ENCODE measurements around the gene HEXA.

GRCh38 chr15:72411111-72411510 is 35.3 kb upstream of the HEXA start:
- no peak for TF ChIP-seq EZH2 (IDR thresholded peaks at IDR 0.05)
- no peak for TF ChIP-seq POLR2AphosphoS5 (IDR thresholded peaks at IDR 0.05; ENCODE audit: borderline replicate concordance, low read depth, low read length)
- no peak for TF ChIP-seq FOXP2 (optimal IDR thresholded peaks at IDR 0.05; ENCODE audit: control extremely low read depth, extremely low read length, insufficient read depth)

Measured in SK-N-MC (cell line).